ENCODE measurements around the gene HTR1D. TPM values are rescaled to one million over a fixed set of nuclear protein-coding genes. Genes with fewer than 3 reads are reported as not detected.

Gene HTR1D
- total RNA-seq, 1 donor from 2014 or later = 0.13 TPM

DNA sequence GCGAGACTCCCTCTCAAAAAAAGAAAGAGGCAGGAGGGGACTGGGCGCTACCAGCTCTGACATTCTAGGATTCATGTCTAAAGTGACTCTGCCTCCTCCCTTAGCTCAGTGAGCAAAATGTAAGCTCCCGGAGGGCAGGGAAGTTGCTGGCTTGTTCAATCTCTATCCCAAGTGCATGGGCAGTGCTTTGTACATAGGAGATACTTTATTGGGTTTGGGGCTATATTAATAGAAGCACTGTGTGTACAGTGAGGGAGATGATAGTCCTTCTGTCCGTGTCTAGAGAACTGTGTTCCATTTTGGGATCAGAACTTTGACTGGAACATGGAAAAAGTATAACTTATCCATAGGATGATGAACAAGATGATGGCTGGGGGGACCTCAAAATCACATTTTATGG, 31.9 kb downstream of the HTR1D start:
- no peak for DNase-seq (ENCODE audit: low read depth in 2 of 2)

DNA sequence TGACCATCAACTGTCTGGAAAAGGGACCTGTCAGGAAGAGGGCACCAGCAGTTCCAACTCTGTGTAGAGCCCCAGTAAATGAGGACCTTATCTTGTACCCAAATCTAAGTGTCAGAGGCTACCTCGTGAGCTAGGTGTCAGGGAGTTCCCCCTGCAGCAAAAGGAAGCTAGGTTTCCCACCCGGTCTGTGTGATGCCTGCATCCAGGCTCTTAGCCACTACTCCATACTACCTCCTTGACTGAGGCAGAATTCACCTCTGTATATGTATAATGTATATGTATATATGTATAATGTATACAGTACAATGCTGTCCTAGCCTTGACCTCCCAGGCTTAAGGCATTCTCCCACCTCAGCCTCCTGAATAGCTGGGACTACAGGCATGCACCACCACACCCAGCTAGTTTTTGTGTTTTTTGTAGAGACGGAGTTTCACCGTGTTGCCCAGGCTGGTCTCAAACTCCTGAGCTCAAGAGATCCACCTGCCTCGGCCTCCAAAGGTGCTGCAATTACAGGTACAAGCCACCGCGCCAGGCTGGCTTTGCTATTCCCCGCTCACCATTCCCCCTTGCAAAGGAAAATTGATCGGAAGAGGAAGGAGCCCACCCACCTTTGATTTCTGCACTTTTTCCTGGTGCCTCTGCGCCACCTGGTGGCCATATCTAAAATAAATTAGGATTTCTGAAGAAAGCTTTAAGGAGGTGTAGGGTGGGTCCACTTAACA, 32.9 kb downstream of the HTR1D start:
- peak in 1 of 2 donors; percentile 54 for DNase-seq (ENCODE audit: low read depth in 2 of 2)

DNA sequence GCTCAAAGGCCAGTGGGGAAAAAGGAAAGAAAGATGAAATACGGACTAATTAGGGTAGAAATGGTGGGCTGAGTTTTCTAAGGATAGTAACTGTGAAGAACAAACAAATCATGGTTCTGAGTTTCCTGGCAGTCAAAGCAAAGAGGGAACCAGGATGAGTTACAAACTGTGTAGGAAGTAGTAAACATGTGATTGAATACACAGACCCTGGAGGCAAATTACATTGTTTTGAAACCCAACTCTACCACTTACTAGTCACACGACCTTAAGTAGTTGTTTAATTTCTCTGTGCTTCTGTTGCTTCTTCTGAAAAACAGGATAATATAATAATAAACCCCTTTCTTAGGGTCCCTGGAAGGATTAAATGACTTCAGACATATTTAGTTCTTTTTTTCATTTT, 37.4 kb downstream of the HTR1D start:
- no peak for DNase-seq (ENCODE audit: low read depth in 2 of 2)

DNA sequence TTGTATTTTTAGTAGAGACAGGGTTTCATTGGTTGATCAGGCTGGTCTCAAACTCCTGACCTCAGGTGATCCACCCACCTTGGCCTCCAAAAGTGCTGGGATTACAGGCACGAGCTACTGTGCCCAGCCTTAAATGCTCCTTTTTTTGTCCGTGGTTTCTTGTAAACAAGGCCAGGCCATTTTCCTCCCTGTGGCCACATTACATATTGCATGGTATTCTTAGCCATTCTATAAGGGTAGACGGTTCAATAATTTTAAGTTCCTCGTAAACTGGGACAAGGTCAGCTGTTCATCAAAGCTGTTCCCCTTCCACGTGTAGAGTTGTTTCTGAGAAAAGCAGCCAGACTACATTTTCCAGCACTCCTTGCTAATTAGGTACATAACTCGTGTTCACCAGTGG, 38.4 kb downstream of the HTR1D start:
- peak in 1 of 2 donors; percentile 54 for DNase-seq (ENCODE audit: low read depth in 2 of 2)

DNA sequence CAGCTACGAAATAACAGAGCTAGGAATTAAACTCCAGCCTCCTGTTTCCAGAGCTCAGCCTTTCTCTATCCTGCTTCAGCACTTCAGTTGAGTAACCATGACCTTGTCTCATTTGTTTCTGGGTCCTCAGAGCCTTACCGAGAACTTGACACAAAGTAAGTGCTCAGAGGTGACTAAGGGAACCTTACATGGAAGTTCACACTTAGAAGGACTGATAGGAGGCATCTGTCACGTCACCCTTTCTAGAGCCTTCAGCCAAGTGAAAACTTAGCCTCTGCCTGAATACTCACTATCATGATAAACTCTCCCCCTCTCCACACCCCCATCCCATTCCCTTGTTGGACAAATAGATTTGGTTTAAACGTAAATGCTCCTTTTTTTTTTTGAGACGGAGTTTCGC, 38.9 kb downstream of the HTR1D start:
- no peak for DNase-seq (ENCODE audit: low read depth in 2 of 2)

DNA sequence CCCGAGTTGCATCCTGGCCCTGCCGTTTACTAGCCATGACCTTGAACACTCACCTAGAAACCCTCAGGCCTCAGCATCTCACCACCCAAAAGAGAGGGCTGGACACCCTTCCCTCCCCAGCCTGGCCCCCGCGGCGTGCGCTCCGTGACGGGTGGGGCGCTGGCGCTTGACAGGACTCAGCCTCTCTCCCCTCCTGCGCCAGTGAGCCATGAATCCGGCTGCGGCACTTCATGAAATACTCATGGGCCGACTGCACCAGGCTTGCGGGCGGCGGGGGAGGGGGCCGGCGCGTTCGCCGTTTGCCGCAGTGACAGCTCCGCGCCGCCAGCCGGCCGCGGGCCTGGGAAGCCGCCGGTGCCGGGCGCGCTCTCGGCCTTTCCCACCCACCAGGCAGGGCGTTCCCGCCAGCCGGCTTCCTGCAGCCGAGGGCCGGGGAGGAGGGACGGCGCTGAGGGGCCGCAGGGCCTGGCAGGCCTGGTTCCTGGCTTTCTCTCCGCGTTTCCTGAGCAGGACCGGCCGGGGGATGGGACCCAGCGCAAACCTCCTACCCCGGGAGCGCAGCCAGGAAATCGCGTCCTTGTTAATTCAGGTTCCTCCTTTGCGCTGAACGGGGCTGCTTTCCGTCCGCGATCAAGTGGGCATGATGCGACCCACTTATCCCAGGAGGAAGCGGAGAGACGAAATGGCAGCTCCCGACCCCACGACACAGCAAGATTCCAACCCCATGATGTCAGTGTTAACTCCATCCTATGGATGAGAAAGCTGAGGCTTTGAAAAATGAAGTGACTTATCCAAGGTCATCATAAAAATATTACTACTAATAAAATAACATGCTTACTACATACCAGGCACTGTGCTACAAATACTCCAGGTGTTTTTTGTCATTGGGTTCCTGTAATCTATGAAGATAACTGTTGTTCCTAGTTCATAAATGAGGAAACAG, 39.6 kb downstream of the HTR1D start:
- peak; percentile 84 to 97 for DNase-seq (ENCODE audit: low read depth in 2 of 2)

DNA sequence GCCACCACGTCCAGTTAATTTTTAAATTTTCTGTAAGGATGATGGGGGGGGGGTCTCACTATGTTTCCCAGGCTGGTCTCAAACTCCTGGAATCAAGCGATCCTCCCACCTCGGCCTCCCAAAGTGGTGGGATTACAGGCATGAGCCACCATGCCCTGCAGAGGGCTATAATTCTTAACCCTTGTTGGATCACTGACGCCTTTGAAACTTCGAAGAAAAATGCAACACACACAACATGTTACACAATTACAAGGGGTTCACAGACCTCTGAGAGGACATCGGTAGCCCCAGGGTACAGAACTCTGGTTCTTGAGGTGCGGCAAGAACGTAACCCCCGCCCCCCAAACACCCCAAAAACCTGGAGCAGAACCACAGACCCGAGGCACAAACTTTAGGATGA, 40.3 kb downstream of the HTR1D start:
- DNase-seq (ENCODE audit: low read depth in 2 of 2) = no peak

DNA sequence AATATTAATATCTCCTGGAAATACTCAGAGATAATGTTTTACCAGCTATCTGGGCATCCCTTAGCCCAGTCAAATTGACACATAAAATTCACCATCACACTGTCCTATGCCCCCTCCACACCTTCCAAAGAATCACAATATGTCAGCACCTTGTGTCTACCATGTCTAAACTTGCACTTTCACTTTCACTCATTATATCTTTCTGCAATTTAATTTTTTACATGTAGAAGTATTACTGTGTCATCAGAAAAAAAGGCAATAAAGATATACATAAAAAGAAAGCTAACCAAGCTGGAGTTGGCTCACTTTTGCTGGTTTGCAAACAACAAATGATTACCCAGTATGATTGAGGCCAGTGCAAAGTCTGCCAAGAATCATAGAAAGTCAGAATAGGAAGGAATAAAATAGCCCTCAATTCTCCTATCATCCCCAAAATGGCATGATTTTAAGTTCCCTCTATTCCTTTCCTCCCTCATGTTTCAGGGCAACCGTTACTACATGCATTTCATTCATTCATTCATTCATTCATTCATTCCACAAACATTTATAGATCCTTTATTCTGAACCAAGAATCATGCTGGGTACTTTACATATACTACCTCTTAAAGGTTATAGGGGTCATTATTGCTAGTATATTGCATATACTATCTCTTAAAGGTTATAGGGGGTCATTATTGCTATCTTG, 42.7 kb downstream of the HTR1D start:
- no peak for DNase-seq (ENCODE audit: low read depth in 2 of 2)

DNA sequence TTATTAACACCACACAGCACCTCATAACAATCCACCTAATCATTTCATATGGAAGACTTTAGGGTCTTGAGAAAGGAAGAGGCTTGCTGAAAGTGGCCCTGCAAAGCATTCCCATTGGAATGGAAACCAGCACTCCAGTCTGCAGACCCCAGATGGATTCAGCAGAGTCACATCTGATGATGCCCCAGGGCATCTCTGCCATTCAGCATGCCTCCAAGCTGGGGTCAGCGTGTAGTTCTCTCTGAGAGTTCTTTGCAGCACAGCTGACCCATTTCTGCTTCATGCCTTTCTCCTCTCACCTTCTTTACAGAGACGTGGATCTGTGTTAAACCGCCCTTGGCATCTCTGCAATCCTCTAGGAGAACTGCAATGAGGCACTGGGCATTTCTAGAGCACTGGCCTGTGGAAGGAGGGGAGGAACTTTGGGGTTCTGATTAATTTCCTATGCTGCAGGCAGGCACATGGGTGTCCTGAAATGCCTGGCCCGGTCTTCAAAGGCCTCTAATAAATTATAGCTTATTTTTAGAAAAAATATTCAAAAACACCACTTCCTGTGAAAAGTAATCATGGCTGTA, 46.0 kb downstream of the HTR1D start:
- DNase-seq (ENCODE audit: low read depth in 2 of 2) = no peak

DNA sequence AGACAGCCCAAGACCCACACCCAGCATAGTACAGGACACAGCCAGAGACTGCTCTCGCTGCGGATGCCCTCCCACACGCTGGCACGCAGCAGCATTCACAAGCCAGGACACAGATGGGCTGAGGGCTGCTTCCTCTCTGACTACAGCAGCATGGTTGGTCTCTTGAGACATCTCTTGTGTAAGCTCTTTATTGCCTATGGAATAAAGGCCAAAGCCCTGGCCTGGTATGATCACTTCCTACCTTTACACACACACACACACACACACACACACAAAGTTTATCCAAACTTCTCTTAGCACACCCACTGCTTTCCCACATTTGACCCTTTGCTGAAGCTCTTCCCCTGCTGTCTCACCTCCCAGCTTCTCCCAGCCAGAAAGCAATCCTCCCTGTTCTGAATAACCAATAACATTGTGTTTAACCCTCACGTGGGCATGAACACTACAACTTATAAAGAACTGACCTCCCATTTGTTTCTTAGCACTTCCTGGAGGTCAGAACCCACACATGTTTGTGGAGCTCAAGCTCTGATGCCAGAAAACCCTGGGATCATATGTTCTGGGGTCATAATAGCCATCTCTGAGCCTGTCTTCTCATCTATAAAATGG, 47.5 kb downstream of the HTR1D start:
- DNase-seq (ENCODE audit: low read depth in 2 of 2) = peak; percentile 85 to 96

DNA sequence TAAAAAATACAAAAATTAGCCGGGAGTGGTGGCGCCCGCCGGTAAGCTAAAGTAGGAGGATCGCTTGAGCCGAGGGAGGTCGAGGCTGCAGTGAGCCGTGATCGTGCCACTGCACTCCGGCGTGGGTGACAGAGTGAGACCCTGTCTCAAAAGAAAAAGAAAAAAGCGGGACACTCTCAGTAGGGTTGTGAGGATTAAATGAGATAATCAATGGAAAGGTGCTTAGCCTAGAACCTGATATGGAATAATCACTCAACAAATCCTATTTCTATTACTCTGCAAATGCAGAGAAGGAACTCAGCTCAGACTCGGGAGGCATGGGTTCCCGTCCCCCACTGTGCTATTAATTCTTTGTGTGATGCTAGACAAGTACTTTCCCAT, 48.1 kb downstream of the HTR1D start:
- no peak for DNase-seq (ENCODE audit: low read depth in 2 of 2)

DNA sequence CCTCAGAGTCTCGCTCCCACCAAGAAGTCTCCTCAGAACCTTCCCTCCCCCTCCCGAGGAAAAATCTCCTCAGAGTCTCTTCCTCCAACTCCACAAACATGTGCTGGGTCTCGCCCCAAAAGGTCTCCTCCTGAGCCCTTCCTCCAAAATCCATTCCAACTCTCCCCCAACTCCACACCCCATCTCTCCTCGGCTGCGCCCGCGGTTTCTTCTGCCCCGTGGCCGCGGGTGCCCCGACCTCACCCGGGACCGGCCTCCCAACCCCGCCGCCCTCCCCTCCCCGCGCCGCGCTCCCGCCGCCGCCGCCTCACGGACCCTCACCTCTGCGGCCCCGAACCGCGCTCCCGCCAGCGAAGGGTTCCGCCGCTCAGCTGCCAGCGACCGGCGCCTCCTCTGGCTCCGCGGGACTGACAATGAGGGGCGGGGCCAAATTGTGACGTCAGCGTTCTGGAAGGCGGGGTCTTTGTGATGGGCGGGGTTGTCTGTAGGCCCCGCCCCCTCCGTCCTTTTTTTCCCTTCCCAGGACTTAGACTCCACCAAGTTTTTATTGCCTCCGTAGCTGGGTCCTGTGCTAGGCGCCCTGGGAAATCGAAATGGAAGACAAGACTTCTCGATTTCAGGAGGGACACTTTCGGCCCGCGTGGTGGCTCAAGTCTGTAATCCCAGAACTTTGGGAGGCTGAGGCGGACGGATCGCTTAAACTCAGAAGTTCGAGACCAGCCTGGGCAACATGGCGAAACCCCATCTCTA, 48.7 kb downstream of the HTR1D start, which contains the start of gene LUZP1:
Gene LUZP1, minus strand, starts transcription at position 412 of the 750 bp plus-strand sequence.
- peak; percentile 83 to 94 for DNase-seq (ENCODE audit: low read depth in 2 of 2)

DNA sequence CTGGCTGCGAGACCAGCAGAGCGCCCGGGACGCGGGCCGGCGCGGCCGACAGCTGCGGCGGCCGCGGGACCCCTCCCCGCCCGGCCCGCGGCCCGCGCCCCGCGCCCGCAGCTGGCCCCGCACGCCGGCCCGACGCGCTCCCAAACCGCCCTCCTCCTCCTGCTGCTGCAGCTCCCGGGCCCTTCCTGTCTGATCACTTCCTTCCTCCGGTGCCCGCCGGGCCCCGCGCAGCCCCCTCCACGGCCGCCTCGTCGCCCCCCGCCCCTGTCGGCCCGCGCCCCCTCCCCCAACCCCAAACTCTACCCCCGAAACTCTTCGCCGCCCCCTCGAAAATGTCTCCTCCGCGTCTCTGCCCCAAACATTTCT, 49.2 kb downstream of the HTR1D start:
- peak in 1 of 2 donors; percentile 60 for DNase-seq (ENCODE audit: low read depth in 2 of 2)

DNA sequence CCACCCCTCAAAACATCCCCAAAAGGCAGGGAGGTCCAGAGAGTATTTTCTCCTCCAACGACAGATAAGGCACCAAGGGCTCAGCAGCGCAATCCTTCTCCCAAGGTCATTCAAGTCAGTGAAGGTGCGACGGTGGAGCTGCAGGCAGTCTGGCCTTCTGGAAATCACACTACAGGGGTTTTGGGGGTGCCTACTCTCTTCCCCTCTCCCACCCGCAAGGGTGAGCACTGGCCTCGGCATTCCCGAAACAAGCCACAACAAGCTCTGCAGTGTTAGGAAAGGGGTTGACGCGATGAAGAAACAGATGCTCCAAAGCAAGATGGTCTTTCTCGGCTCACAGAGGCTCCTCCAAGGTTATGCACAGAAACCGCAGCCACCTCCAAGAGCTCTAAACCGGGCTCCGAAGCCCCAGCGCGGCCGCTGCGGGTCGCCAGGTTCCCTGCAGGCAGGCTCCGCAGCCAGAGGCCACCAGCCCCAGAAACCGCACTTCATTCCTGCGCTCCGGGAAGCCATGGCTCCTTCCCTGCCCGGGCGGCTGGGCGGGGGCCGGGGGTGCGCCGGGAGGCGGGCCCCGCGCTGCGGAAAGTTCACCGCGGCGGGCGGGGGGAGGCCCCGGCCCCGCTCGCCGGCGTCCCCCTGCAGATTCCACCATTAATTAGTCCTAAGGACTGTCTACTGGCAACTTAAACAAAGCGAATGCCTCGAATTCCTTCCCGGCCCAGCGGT, 49.8 kb downstream of the HTR1D start:
- DNase-seq (ENCODE audit: low read depth in 2 of 2) = peak in 1 of 2 donors; percentile 39

DNA sequence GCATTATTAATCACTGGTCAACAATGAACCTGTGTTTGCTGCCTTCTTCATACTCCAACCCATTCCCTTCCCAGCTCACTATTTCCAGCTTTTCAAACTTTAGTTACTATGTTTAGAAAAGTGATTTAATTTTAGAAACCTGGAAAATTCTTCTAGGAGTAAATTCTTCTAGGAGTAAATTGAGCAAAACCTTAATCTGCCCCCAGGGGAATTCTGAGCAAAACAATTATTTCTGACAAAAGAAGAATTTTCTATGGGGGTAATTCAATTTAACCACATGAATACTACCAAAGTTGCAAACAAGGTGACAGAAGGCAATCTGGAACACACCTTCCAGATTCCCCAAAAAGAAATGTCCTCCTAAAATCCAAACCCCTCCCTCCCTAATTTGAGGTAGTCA, 50.4 kb downstream of the HTR1D start:
- no peak for DNase-seq (ENCODE audit: low read depth in 2 of 2)

DNA sequence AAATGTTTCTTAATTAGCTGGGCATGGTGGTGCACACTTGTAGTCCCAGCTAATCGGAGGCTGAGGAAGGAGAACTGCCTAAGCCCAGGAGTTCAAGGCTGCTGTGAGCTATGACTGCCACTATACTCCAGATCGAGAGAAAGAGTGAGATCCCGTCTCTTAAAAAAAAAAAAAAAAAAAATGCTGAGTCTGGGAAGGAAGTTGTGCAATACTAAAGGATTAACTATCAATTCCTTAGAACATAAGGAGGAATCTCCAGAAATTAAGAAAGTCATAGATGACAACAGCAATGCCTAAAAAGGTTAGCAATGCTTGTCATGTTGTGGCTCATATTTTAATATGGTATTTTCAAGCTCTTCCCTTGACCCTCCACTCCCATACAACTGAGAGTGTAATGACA, 53.9 kb downstream of the HTR1D start:
- no peak for DNase-seq (ENCODE audit: low read depth in 2 of 2)

DNA sequence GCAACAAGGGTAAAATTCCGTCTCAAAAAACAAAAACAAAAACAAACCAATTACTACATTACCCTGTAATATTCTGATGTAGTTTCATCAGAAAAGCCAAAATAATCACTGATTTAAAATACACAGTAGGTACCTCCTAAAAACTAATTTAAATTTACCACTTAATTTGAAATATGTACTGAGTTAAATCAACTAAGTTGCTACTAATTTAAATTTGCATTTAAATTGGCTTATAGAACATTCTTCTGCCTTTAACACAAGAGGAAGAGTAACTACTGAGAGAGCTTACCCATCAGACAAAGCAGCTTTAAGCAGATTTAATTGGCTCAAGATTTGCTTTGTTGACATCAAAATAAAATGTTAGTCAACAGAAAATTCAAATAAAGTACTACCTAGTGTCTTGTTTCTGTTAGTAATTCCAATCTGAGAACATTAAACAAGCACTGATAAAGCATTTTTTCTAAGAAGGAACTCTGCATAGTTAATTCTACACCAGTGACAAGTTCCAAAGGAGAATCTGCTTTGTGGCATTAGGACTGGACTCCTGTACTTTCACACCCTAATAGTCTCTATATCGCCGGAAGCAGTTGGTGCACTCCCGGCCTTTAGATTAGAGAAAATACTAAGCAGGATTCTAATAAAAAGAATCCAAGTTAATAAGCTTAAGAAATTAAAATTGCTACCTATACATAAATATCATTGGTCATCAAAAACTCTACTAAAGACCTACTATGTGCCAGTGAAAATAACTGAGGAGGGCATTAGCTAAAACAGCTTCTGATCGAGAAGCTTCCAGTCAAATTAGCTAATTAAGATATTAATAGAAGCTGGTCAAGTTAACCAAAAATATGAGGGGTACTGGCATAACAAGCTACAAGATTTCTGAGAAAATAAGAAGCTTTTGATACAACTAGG, 57.1 kb downstream of the HTR1D start:
- no peak for DNase-seq (ENCODE audit: low read depth in 2 of 2)

DNA sequence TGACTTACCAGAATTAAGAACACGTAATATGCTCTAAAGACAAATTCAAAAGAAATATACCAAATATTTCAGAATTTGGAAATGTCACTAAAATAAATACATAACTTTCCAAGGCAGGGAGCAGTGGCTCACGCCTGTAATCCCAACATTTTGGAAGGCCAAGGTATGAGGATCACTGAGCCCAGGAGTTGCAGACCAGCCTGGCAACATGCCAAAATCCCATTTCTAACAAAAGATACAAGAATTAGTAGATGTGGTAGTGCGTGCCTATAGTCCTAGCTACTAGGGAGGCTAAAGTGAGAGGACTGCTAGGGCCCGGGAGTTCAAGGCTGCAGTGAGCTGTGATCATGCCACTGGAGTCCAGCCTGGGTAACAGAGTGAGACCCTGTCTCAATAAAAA, 60.4 kb downstream of the HTR1D start:
- DNase-seq (ENCODE audit: low read depth in 2 of 2) = no peak
